Erythroblast (primary cell): Measurements from ENCODE around the gene HTD2.
"Not testable (repeated sequence)": the region's sequence is repeated elsewhere in the genome, so short reads cannot be mapped to it uniquely, and the experiment has no call there.

Source experiments
- DNase-seq, 2 experiments: peaks; one replicate each; lab custom pipeline; 2025; lab: John Stamatoyannopoulos, UW
- GATA1 ChIP-seq: IDR thresholded peaks from 2 replicates; pipeline ENCODE4 v1.6.1; 2011; ENCODE audit warnings: low read depth, mild to moderate bottlenecking, control low read depth, low read length, moderate library complexity
- POLR2A ChIP-seq: IDR thresholded peaks from 2 replicates; pipeline ENCODE4 v1.6.1; 2011; ENCODE audit warnings: mild to moderate bottlenecking, low read length

The HTD2 gene

GRCh38 chr3:58305882-58306711 lies at the start of gene HTD2, which contains the start of gene RPP14:
Gene HTD2, plus strand, starts transcription at chr3:58306520. Its CDS starts 11,094 bp downstream, at chr3:58317614.
Gene RPP14, plus strand, starts transcription at chr3:58306245. Its CDS starts 4,085 bp downstream, at chr3:58310330.
- TF ChIP-seq GATA1 (no peak), POLR2A (peak; percentile 81)
- DNase-seq: peak; percentile 99 to 100

GRCh38 chr3:58258392-58259055 lies 47.8 kb upstream of the HTD2 start:
- DNase-seq: no peak
- no peak for TF ChIP-seq POLR2A
- no peak for TF ChIP-seq GATA1

DNA sequence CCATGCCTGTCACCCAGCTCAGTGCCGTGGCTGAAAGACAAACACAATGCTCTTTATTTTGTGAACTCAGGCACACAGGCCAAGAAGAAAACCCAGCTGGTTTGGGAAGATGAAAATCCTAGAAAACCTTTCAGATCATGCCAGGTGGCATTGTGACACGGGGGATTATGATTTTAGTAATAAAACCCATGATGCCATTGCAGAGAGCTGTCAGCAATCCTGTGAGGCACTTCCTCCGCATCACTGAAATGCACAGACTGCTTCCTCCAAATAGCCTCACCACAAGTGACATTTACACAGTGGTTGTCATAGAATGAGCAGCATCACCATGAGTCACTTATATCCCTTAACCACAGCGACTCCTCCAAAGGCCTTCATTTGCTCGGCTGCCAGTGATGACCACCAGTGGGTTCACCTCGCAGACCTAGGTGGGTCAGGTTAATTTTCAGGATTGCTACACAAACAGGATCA lies 46.0 kb upstream of the HTD2 start:
- no peak for DNase-seq
- TF ChIP-seq POLR2A (no peak), GATA1 (no peak)

DNA sequence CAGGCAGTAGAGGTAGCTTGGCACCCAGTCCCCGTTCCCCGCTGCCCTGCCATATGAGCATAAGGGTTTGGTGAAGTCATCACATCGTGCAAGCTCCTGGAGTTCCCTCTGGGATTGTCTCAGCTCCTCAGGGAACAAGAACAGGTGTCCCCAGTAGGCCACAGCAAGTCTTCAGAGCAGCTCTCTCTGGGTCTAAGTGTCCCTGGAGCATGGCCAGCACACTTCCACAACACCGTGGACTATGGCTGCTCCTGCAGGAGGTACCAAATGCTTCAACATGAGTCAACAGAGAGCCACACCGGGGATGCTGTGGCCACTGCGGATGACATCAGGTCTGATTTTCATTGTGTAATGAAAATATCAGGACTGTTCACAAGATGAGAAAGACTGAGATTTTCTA lies 45.6 kb upstream of the HTD2 start:
- no peak for DNase-seq
- TF ChIP-seq GATA1: no peak
- no peak for TF ChIP-seq POLR2A

GRCh38 chr3:58261954-58262666 lies 44.2 kb upstream of the HTD2 start:
- DNase-seq: no peak
- TF ChIP-seq GATA1: no peak
- TF ChIP-seq POLR2A: no peak

GRCh38 chr3:58266577-58266976 lies 39.7 kb upstream of the HTD2 start:
- no peak for TF ChIP-seq GATA1
- no peak for TF ChIP-seq POLR2A

DNA sequence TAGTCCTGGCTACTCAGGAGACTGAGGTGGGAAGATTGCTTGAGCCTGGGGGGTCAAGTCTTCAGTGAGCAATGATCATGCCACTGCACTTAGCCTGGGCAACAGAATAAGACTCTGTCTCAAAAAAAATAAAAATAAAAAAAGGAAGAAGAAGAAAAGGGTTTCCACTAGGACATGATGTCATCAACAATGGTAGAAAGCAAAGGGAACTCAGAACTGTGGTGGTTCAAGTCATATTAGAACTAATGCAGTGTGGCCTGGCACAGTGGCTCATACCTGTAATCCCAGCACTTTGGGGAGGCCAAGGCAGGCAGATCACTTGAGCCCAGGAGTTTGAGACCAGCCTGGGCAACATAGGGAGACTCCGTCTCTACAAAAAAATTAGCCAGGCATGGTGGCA lies 38.8 kb upstream of the HTD2 start:
- DNase-seq: not testable (repeated sequence)

More at GRCh38 chr3:58266577-58266976, 39.7 kb upstream of the HTD2 start:
- DNase-seq: no peak

DNA sequence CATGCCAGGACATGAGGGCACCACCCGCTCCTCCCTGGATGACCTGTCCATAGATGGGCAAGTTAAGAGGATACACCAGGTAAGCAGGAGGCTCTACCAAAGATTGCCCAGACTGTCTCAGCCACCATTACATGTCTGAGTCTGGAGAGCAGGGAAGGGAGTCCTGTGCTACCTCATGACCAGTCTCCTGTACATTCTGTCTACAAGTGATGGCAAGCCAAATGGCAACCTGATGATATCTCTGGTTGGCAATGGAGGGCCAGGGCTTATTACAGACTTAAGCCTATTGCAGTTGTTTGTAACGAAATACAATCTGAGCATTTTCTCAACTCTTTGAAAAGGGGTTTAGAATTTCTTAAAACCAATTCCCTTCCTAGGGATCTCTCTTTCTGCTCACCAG lies 37.0 kb upstream of the HTD2 start:
- no peak for DNase-seq
- no peak for TF ChIP-seq GATA1
- no peak for TF ChIP-seq POLR2A

DNA sequence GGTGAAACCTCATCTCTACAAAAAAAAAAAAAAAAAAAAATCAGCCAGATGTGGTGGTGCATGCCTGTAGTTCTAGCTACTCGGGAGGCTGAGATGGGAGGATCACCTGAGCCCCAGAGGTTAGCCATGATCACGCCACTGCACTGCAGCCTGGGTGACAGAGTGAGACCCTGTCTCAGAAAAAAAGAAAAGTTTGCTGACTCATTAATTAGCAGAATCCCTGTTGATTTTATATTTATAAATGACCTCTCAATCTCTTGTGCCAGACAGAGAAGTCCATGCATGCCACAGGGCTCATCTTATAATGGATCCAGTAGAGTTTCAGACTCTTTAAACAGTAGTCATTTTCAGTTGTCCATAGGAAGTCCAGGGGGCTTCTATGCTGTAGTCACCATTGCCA lies 35.8 kb upstream of the HTD2 start:
- DNase-seq: no peak
- TF ChIP-seq POLR2A (no peak), GATA1 (no peak)

DNA sequence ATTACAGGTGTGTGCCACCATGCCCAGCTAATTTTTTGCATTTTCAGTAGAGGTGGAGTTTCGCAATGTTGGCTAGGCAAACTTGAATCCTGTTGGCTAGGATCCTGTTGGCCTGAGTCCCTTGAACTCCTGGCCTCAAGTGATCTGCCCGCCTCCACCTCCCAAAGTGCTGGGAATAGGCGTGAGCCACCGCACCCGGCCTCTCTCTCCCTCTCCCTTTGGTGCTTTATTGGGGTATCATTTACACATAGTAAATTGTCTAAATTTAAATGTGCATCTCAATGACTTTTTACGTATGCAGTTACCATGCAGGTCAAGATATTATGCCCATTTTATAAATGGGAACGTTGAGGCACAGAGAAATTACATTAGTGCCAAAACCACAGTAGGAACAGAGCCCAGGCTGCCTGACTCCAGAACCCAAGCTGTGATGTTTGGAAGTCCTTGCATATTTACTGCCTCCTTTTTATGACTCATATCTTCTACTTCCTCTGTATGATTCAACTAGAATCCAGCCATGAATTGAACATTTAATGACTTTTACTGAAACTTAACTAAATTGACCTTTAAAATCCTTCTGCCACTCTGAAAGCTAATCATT lies 34.3 kb upstream of the HTD2 start:
- no peak for DNase-seq
- TF ChIP-seq GATA1 (no peak), POLR2A (no peak)

DNA sequence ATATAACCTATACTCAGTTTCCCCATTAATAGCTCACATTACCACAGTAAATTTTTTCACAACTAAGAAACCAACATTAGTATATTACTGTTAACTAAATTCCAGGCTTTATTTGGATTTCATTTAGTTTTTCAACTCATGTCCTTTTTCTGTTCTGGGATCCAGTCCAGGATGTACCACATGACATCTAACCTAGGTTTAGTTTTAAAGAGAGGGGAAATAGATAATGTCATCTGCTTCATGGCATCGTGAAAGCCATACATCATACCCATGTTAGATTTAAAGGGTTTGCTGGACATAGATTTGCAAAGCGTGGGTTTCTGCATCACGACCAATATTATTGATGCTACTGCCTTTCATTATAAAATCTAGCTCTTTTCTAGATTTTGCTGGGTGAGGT lies 33.4 kb upstream of the HTD2 start:
- no peak for DNase-seq
- TF ChIP-seq GATA1: no peak
- no peak for TF ChIP-seq POLR2A

- not testable (repeated sequence) for DNase-seq
Observed at GRCh38 chr3:58273362-58273761, 33.0 kb upstream of the HTD2 start.

DNA sequence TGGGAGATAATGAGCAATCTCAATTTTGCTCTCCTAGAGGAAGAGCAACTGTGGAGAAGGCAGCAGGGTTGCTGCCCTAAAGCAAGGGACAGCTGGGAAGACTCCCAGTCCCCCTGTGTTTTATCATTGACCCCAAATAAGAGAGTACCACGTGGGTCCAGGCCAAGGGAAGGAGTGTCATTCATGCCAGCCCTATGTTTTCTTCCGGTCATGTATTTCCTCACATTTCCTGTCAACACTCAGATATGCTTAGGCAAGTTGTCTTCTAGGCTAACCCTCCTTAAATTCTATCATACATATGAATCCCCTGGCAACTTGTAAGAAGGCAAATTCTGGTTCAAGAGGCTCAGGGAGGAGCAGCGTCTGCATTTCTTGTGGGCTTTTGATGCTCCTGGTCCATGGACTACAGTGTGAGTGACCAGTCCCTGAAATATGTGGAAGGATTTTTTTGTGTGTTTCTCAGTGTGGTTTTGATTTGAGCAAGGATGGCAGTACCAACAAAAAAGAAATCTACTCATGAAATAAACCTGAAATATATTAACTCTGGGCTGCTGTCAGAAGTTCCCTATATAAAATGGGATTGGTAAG lies 32.2 kb upstream of the HTD2 start:
- no peak for TF ChIP-seq POLR2A
- TF ChIP-seq GATA1: no peak
- no peak for DNase-seq

GRCh38 chr3:58281069-58281468 lies 25.3 kb upstream of the HTD2 start:
- no peak for TF ChIP-seq POLR2A
- no peak for TF ChIP-seq GATA1
- DNase-seq: no peak
